GM21390 (cell line): Measurements from ENCODE around the gene MRPL36.

ENCODE experiments used
- ATAC-seq: cut with Tn5 transposase; IDR thresholded peaks from one replicate; pipeline ENCODE4 v1.9.1; 2021; ENCODE audit not compliant: unreplicated experiment

Gene MRPL36

GRCh38 chr5:1782385-1783215 lies 17.0 kb downstream of the MRPL36 start:
- peak; percentile 21 for ATAC-seq

DNA sequence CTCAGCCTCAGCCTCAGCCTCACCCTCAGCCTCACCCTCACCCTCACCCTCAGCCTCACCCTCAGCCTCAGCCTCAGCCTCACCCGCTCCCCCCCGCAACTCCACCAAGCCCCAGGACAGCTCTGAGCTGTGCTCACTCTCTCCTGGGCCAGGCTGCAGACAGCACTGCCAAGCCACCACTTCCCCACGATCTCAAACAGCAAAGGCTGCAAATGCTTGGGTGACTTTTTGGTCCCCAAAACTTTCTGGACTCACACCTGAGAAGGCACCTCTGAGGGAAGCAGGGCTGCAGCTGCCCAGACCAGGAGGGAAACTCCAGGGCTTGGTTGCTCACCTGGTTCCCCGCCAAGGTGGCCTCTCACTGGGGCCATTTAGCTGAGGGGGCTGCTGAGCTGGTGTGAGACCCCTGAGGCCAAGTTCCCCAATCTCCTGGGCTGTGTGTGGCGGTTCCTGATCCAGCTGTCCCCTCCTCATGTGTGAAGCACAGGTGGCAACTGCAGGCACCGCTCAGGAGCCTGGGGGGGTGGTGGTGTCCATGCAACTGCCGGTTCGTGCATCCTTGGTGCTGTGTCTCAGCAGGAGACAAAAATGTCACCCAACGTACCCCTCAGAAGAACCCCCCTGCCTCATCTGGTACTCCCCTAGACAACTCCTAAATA lies 17.8 kb downstream of the MRPL36 start:
- peak; percentile 8 for ATAC-seq

- ATAC-seq: no peak
Measured at GRCh38 chr5:1781107-1781506, 18.5 kb downstream of the MRPL36 start.

DNA sequence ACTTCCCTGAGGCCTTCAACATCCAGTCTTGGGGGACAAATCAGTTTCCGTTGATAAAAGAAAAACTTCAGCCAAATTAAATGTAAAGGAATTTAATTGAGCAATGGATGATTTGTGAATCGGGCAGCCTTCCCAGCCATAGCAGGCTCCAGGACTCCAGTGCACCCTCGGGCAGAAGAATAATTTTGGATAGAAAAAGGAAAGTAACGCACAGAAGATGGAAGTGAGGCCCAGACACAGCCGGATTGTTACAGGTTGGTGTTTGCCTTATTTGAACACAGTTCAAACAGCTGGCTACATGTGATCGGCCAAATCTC lies 19.1 kb downstream of the MRPL36 start:
- no peak for ATAC-seq

DNA sequence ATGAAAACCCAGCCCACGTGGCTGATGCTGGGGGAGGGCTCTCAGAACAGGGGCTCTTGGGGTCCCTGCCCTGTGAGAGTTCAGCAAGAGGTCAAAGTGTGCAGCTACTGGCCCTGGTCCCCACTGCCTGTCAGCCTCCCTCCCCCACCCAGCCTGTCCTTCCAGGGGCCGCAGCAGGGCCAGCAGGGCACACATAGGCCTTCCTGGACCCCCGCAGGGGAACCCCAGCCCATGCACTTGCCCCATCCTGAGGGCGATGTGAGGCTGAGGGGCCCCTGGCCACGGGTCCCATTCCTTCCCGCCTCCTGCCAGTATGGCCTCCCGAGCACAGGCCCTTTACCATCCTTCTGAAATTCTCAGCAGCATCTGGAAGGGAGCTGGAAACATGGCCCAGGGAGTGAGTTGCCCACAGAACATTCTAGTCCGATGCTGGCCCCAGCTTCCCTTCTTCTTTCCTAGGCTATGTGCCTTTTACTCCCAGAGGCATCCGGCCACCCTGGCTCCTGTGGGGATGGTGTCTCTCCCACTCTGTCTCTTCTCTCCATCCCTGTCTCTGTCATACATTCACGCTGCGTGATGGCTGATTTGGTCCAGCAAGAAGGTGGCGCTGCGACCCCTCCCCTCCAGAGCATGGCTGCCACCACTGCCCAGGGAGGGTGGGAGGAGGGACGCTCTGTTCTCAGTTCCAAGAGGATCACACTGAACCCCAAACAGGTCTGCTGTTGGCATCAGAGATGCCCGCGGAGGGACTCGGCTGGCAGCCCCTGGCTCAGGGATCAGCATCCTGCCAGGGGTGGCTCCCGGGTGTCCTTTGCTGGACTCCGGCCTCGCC lies 19.6 kb downstream of the MRPL36 start:
- no peak for ATAC-seq

GRCh38 chr5:1779021-1779680 lies 20.5 kb downstream of the MRPL36 start:
- ATAC-seq: no peak

- ATAC-seq: no peak
Measured at GRCh38 chr5:1778138-1779020, 21.3 kb downstream of the MRPL36 start.

DNA sequence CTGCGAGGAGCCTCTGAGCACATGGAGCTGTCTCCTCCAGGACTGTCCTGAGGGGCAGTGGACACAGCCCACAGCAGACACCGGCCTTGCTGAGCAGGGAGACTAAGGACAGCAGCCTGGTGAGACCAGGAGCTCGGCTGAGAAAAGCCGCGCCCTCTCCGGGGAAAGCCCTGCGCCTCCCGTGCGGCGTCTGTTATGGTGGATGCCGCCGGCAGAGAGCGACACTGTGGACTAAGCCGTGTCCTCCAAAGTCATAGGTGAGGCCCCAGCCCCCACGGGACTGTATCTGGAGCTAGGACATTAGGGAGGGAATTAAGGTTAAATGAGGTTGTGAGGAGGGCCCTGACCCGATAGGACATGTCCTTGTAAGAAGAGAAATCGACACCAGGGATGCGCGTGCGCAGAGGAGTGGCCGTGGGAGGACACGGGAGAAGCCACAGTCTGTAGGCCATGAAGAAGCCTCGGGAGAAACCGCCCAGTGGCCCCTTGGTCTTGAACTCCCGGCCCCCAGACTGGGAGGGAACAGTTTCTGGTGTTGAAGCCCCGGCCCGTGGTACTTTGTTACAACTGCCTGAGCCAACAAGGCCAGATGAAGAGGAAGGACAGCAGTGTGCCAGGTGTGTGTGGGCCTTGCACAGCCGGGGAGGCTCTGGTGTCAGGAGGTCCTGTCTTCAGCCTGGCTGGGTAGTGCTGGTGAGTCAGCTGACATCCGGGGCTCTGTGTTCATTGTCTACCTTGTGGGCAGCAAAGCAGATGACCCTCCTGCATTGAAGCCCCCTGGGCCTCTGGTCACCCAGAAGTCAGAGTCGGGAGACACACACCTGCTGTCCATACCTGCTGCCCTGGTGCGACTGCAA lies 22.1 kb downstream of the MRPL36 start:
- ATAC-seq: no peak

DNA sequence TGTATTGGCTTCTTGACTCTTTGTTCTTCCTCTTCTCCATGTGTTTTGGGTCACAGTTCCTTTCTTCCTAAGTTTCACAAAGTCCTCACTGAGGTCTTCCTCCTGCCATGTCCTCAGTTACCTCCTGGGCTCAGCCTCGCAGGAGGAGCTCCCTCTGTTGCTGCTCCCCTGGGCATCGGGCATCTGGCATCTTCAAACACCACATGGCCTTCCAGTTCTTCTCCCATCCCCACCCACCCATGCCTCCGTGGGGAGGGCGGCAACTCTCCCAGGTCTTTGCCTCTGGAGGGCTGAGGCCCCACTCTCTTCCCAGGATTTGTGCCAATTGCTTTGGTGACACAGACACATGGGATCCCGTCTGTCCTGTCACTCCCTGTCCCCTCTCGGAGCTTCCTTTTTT lies 22.8 kb downstream of the MRPL36 start:
- no peak for ATAC-seq

DNA sequence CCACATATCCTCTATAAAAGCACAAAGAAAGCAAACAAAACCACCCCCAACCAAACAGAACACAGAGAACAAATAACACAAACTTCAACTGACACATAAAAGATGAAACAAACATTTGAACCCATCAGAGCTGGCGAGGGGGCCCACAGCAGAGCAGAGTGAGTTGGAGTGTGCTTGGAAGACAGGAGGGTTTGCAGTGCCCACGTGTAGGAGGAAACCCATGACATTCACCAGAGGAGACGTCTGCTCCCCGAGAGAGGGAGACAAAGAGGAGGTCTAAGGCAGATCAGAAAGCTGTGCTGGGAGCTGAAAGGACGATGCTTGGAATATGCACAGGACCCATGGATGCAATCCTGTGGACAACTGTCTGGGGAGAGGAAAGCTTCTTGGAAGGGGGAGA lies 27.0 kb downstream of the MRPL36 start:
- ATAC-seq: no peak

- no peak for ATAC-seq
Measured at GRCh38 chr5:1771149-1772065, 28.2 kb downstream of the MRPL36 start.

- ATAC-seq: no peak
Measured at GRCh38 chr5:1770443-1770802, 29.2 kb downstream of the MRPL36 start.

- ATAC-seq: no peak
Measured at GRCh38 chr5:1769752-1770442, 29.7 kb downstream of the MRPL36 start.

DNA sequence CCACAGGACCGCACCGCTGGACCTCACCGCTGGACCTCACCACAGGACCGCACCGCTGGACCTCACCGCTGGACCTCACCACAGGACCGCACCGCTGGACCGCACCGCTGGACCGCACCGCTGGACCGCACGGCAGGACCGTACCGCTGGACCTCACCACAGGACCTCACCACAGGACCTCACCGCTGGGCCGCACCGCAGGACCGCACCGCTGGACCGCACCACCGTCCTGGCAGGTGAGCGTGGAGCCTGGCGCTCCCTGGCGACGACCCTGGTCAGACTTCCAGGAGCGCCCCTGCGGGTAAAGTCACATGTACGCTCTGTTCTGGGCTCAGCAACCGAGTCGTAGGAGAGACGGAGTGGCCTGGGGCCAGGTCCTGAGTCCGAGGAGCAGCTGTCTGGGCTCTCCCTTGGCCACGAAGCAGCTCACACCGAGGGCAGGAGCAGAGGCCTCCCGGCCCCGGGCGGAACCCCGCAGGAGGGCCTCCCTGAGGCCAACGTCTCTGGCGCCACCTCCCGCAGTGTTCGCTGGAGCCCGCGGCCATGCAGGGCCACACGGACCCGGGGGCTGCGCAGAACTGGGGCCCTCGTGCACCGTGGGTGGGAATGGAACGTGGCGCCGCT lies 30.5 kb downstream of the MRPL36 start:
- ATAC-seq: no peak

DNA sequence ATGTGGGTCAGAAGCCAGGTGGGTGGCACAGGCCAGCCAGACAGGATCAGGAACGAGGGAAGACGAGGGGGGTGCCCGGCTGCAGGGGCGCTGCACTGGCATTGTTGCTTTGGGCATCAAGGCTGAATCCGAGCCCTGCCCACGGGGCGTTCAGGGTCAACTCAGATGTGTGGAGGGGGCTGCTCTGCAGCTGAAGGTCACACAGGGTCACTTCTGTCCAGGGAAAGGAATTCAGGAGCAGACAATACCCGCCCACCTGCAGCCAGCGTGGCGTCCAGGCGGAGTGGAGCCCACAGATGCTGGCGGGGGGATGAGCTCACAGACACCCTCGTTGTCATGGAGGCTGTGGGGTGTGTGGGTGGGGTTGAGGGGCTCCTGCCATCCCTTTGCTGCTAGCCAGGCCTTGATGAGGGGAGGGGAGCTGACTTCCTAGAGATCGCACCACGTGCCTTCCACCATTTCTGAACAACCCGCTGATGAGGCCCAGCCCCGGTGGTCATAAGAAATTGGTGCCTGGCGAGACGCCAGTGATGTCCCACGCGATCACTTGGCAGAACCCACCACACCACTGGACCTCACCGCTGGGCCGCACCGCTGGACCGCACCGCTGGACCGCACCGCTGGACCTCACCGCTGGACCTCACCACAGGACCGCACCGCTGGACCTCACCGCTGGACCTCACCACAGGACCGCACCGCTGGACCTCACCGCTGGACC lies 31.2 kb downstream of the MRPL36 start:
- ATAC-seq: no peak

GRCh38 chr5:1767524-1768282 lies 31.9 kb downstream of the MRPL36 start:
- ATAC-seq: no peak
